ENCODE data around the gene CBLN1.

Gene CBLN1

GRCh38 chr16:49271363-49271762 lies 10.3 kb downstream of the CBLN1 start:
- Histone ChIP-seq H3K27ac (no peak overlapping the region), H3K36me3 (replicated peaks) (no peaks in the 10 kb centered on the region), H3K27me3 (replicated peaks) (peaks cover 16% of the 10 kb centered on the region), H3K4me3 (ENCODE audit: low read depth, low read length) (no peak overlapping the region)
- in situ Hi-C loops (cut with HindIII; ENCODE audit: low pct_ligation_motif_present, low sequenced_read_pairs): no loop called here
- no peak for TF ChIP-seq CTCF (IDR thresholded peaks at IDR 0.05; ENCODE audit: low read depth, low read length, missing control alignments)
- DNase-seq: no peak

GRCh38 chr16:49269201-49269600 lies 12.4 kb downstream of the CBLN1 start:
- no peak overlapping the region for H3K27ac ChIP-seq
- no peak overlapping the region for H3K4me3 ChIP-seq (ENCODE audit: low read depth, low read length)
- TF ChIP-seq CTCF (IDR thresholded peaks at IDR 0.05; ENCODE audit: low read depth, low read length, missing control alignments): no peak
- no peak for DNase-seq
- H3K36me3 ChIP-seq (replicated peaks): no peaks in the 10 kb centered on the region
- peaks cover 3% of the 10 kb centered on the region for H3K27me3 ChIP-seq (replicated peaks)
- in situ Hi-C loops (cut with HindIII; ENCODE audit: low pct_ligation_motif_present, low sequenced_read_pairs): no loop called here

- in situ Hi-C loops (cut with HindIII; ENCODE audit: low pct_ligation_motif_present, low sequenced_read_pairs): no loop called here
- H3K27ac ChIP-seq: no peak overlapping the region
- no peak overlapping the region for H3K4me3 ChIP-seq (ENCODE audit: low read depth, low read length)
- H3K36me3 ChIP-seq (replicated peaks): no peaks in the 10 kb centered on the region
- DNase-seq: no peak
- no peak for TF ChIP-seq CTCF (IDR thresholded peaks at IDR 0.05; ENCODE audit: low read depth, low read length, missing control alignments)
- H3K27me3 ChIP-seq (replicated peaks): no peaks in the 10 kb centered on the region
Observed at GRCh38 chr16:49268667-49269066, 13.0 kb downstream of the CBLN1 start.

- H3K27ac ChIP-seq: no peak overlapping the region
- no peak for DNase-seq
- in situ Hi-C loops (cut with HindIII; ENCODE audit: low pct_ligation_motif_present, low sequenced_read_pairs): no loop called here
- no peak overlapping the region for H3K4me3 ChIP-seq (ENCODE audit: low read depth, low read length)
- no peaks in the 10 kb centered on the region for H3K27me3 ChIP-seq (replicated peaks)
- TF ChIP-seq CTCF (IDR thresholded peaks at IDR 0.05; ENCODE audit: low read depth, low read length, missing control alignments): no peak
- H3K36me3 ChIP-seq (replicated peaks): no peaks in the 10 kb centered on the region
Observed at GRCh38 chr16:49262501-49262900, 19.1 kb downstream of the CBLN1 start.

- DNase-seq: no peak
- no peak for TF ChIP-seq CTCF (IDR thresholded peaks at IDR 0.05; ENCODE audit: low read depth, low read length, missing control alignments)
- in situ Hi-C loops (cut with HindIII; ENCODE audit: low pct_ligation_motif_present, low sequenced_read_pairs): no loop called here
- Histone ChIP-seq H3K27ac (no peak overlapping the region), H3K4me3 (ENCODE audit: low read depth, low read length) (no peak overlapping the region), H3K36me3 (replicated peaks) (no peaks in the 10 kb centered on the region), H3K27me3 (replicated peaks) (no peaks in the 10 kb centered on the region)
Observed at GRCh38 chr16:49261930-49262329, 19.7 kb downstream of the CBLN1 start.

- TF ChIP-seq CTCF (IDR thresholded peaks at IDR 0.05; ENCODE audit: low read depth, low read length, missing control alignments): no peak
- in situ Hi-C loops (cut with HindIII; ENCODE audit: low pct_ligation_motif_present, low sequenced_read_pairs): no loop called here
Observed at GRCh38 chr16:49260956-49261530, 20.6 kb downstream of the CBLN1 start.

More at GRCh38 chr16:49260956-49261530, 20.6 kb downstream of the CBLN1 start:
- Histone ChIP-seq H3K4me3 (ENCODE audit: low read depth, low read length) (no peak overlapping the region), H3K36me3 (replicated peaks) (no peaks in the 10 kb centered on the region), H3K27ac (no peak overlapping the region), H3K27me3 (replicated peaks) (no peaks in the 10 kb centered on the region)
- DNase-seq: no peak
